HepG2 (cell line): ENCODE data around the gene GRIN2D. TPM values are rescaled to one million over a fixed set of nuclear protein-coding genes. Genes with fewer than 3 reads are reported as not detected.

ENCODE experiments used
- ATAC-seq: fragments of 200-7000 bp; cut with Tn5 transposase; 3 replicates; pipeline ENCODE4 v1.9.1; 2020; ENCODE audit warnings: mild to moderate bottlenecking, moderate library complexity
- BruUV-seq: library from RNA; stranded (reverse); fragments of 400-500 nt; replicated peaks from 2 replicates; lab custom pipeline; 2021; lab: Mats Ljungman, UMichigan
- CTCF ChIA-PET: fragments of 300-600 bp; formaldehyde crosslinking; extraction: SDS; loops from one replicate; lab custom pipeline; 2021; ENCODE audit warnings: low total read pairs, inconsistent platforms, low intra/inter-chr PET ratio; lab: Yijun Ruan, JAX
- POLR2A ChIA-PET: fragments of 350-600 bp; sonication (Branson Sonifier 250); formaldehyde crosslinking; loops from one replicate; lab custom pipeline; 2020; ENCODE audit warnings: antibody characterized with exemption, inconsistent platforms; lab: Yijun Ruan, JAX
- DNase-seq: peaks from one replicate; pipeline ENCODE4 v3.0.0-alpha.2; 2015; ENCODE audit warnings: low spot score
- FAIRE-seq: peaks from 3 replicates; lab custom pipeline; 2011; peaks lifted over from hg19 to GRCh38; lab: Jason Lieb, UNC
- H2AFZ ChIP-seq: one replicate; pipeline ENCODE4 v1.6.1; 2011; ENCODE audit warnings: low read length, inconsistent platforms
- H3K27ac ChIP-seq: fragments of 300-600 bp; 3 replicates; pipeline ENCODE4 v1.8.0; 2011; ENCODE audit warnings: mixed run types, mild to moderate bottlenecking, mixed read lengths, low read length, inconsistent platforms; ENCODE audit not compliant: insufficient read depth; ENCODE audit errors: extremely low read length
- H3K27me3 ChIP-seq, 2 experiments: fragments of 200-600 bp in 1 of 2; 2 replicates in 1 of 2; 3 replicates in 1 of 2; pipeline versions ENCODE4 v1.6.0 to v1.8.0; 2011; ENCODE audit warnings: low read length in 2 of 2, mild to moderate bottlenecking in 2 of 2, moderate library complexity in 2 of 2, inconsistent platforms in 1 of 2; ENCODE audit not compliant: insufficient read depth in 2 of 2, control insufficient read depth in 1 of 2
- H3K36me3 ChIP-seq, 2 experiments: fragments of 200-600 bp in 1 of 2; replicated peaks in 1 of 2; 2 replicates in 1 of 2; 3 replicates in 1 of 2; pipeline versions ENCODE4 v1.5.1 to v1.8.0; 2011; ENCODE audit warnings: low read length in 2 of 2, inconsistent platforms in 1 of 2; ENCODE audit not compliant: insufficient read depth in 2 of 2, control insufficient read depth in 1 of 2
- H3K4me1 ChIP-seq: 2 replicates; pipeline ENCODE4 v1.5.1; 2012; ENCODE audit warnings: low read length, inconsistent platforms; ENCODE audit not compliant: insufficient read depth
- H3K4me2 ChIP-seq: 2 replicates; pipeline ENCODE4 v1.6.0; 2011; ENCODE audit warnings: low read depth, low read length, inconsistent platforms
- H3K4me3 ChIP-seq, 3 experiments: fragments of 200-600 bp in 1 of 3; sonication (generic), shearing (Covaris generic) in 1 of 3; replicated peaks in 1 of 3; 2 replicates each; pipeline ENCODE4 v1.5.1; 2011 to 2016; ENCODE audit warnings: low read length in 3 of 3, inconsistent platforms in 2 of 3, low read depth in 2 of 3, mild to moderate bottlenecking in 2 of 3, control low read depth in 1 of 3, mixed read lengths in 1 of 3; ENCODE audit not compliant: insufficient read depth in 1 of 3
- H3K79me2 ChIP-seq: one replicate; pipeline ENCODE4 v1.6.1; 2011; ENCODE audit warnings: low read length, inconsistent platforms; ENCODE audit not compliant: insufficient read depth
- H3K9ac ChIP-seq: 2 replicates; pipeline ENCODE4 v1.6.0; 2011; ENCODE audit warnings: mild to moderate bottlenecking, low read depth, low read length, inconsistent platforms; ENCODE audit not compliant: insufficient read depth
- H3K9me3 ChIP-seq: 2 replicates; pipeline ENCODE4 v1.5.1; 2012; ENCODE audit warnings: mild to moderate bottlenecking, low read length
- H4K20me1 ChIP-seq: 2 replicates; pipeline ENCODE4 v1.6.0; 2011; ENCODE audit warnings: inconsistent platforms, mild to moderate bottlenecking, low read length, moderate library complexity; ENCODE audit not compliant: insufficient read depth
- ARNTL ChIP-seq: sonication (generic); formaldehyde crosslinking; IDR thresholded peaks from 2 replicates; pipeline ENCODE4 v1.4.0; 2020; ENCODE audit warnings: mild to moderate bottlenecking, missing genetic modification reagents
- RXRB ChIP-seq: IDR thresholded peaks from 2 replicates; pipeline ENCODE4 v1.6.1; 2016; ENCODE audit warnings: borderline replicate concordance, missing genetic modification reagents, missing compliant biosample characterization
- SAP130 ChIP-seq: IDR thresholded peaks from 2 replicates; pipeline ENCODE4 v1.6.1; 2016; ENCODE audit warnings: low read depth
- SUZ12 ChIP-seq: fragments of 150-350 bp; IDR thresholded peaks from 2 replicates; pipeline ENCODE4 v1.6.1; 2014; ENCODE audit warnings: low read depth, low read length
- ZNF564 ChIP-seq: sonication (generic); formaldehyde crosslinking; IDR thresholded peaks from 2 replicates; pipeline ENCODE4 v1.8.1; 2023; ENCODE audit warnings: mild to moderate bottlenecking, missing genetic modification reagents
- ZNF567 ChIP-seq: sonication (generic); formaldehyde crosslinking; IDR thresholded peaks from 2 replicates; pipeline ENCODE4 v1.8.1; 2023; ENCODE audit warnings: mild to moderate bottlenecking, missing genetic modification reagents, borderline replicate concordance
- ZZZ3 ChIP-seq: sonication (generic); formaldehyde crosslinking; IDR thresholded peaks from 2 replicates; pipeline ENCODE4 v1.4.0; 2020; ENCODE audit warnings: missing genetic modification reagents, mild to moderate bottlenecking, borderline replicate concordance
- WGBS: methylation state at CpG from one replicate; pipeline ENCODE4 v1.1.6; 2017; ENCODE audit warnings: low lambda C conversion rate; 5-methylcytosine and 5-hydroxymethylcytosine counted together
- in situ Hi-C: cut with HindIII; loops from 2 replicates; pipeline ENCODE4 v1.10.0; 2017; ENCODE audit warnings: low pct_unique_long_range_greater_than_20kb; ENCODE audit not compliant: extremely low pct_ligation_motif_present
- intact Hi-C: fragments of 100-400 bp; cut with micrococcal nuclease; formaldehyde crosslinking; loops from one replicate; pipeline ENCODE4 v1.10.0; 2022; ENCODE audit not compliant: unreplicated experiment
- polyA plus RNA-seq, 8 experiments: library from polyadenylated mRNA; depleted of rRNA in 3 of 8; stranded (reverse) in 7 of 8; unstranded in 1 of 8; fragments of >200 nt; fragmentation: Illumina TruSeq in 4 of 8; extraction: Trizol in 4 of 8; gene quantifications; 2 replicates each; pipeline versions ENCODE4 v1.2.1 to v1.2.3, GENCODE V29; 2011 to 2016; ENCODE audit warnings: low read depth in 4 of 8, missing spikeins in 1 of 8, mixed read lengths in 1 of 8; ENCODE audit not compliant: insufficient read depth in 1 of 8
- total RNA-seq, 5 experiments: library from RNA; depleted of rRNA; stranded (reverse); fragments of >200 nt; fragmentation: Illumina TruSeq; extraction: Trizol; gene quantifications; 2 replicates each; pipeline ENCODE4 v1.2.3, GENCODE V29; 2016; ENCODE audit warnings: low read depth in 1 of 5
- TF ChIP-seq, protein P1 (sequence below): IDR thresholded peaks from 2 replicates; pipeline ENCODE4 v1.6.1; 2012; ENCODE audit warnings: inconsistent platforms
- TF ChIP-seq, protein P2 (sequence below): sonication (generic); formaldehyde crosslinking; IDR thresholded peaks from 2 replicates; pipeline ENCODE4 v1.4.0; 2020; ENCODE audit warnings: missing genetic modification reagents
- TF ChIP-seq, protein P3 (sequence below): sonication (generic); formaldehyde crosslinking; IDR thresholded peaks from 2 replicates; pipeline ENCODE4 v1.4.0; 2020; ENCODE audit warnings: mild to moderate bottlenecking, low read depth, missing genetic modification reagents
- TF ChIP-seq, protein P4 (sequence below): IDR thresholded peaks from 2 replicates; pipeline ENCODE4 v1.6.1; 2016; ENCODE audit warnings: missing compliant biosample characterization, missing genetic modification reagents, borderline replicate concordance
- TF ChIP-seq, protein P5 (sequence below): sonication (generic); formaldehyde crosslinking; IDR thresholded peaks from 2 replicates; pipeline ENCODE4 v1.5.1; 2020; ENCODE audit warnings: mild to moderate bottlenecking, missing genetic modification reagents, borderline replicate concordance

The GRIN2D gene
- total and polyA plus RNA-seq, 2 of the 13 experiments (the other 11 are each of a cell fraction or from before 2014, with no cell fraction given) = 0.02 to 0.13 TPM

DNA sequence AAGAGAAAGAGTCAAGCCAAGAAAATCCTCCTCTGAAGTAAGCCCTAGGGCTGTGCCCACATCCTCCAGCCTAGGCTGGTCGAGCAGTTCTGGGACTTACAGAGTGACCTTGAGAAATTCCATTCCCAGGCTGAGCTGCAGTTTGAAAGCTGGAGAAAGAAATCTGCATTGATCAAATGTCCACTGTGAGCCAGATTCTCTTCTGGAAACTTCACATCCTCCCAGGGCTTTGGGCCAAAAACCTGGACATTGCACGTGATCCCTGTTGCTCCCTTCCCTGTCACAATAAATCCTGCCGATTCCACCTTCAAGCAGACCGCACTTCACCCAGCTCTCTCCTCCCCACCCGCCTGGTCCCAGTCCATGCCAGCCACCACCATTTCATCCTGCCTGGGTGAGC is 45.4 kb upstream of the GRIN2D start:
- ATAC-seq = peak; percentile 55
- intact Hi-C loops (loop anchor here (2.0 kb wide), 1 partner anchor 27 kb away; a partner anchor contains a TSS), in situ Hi-C loops (no loop called here)
- Histone ChIP-seq H2AFZ (no peak overlapping the region), H3K27me3 (no peaks in the 10 kb centered on the region), H3K27ac (peak overlapping the region; percentile 58), H3K4me1 (peaks cover 39% of the 10 kb centered on the region), H3K4me3 (no peak overlapping the region), H4K20me1 (no peaks in the 10 kb centered on the region), H3K36me3 (0 out of 5 replicates have a peak, but pooled peaks cover 0 to 3% of the 10 kb centered on the region in 2 experiments), H3K4me2 (peak overlapping the region; percentile 13), H3K9me3 (no peaks in the 10 kb centered on the region), H3K9ac (no peak overlapping the region), H3K79me2 (no peaks in the 10 kb centered on the region)
- 40% methylated on average over 5 of the region's 5 CpGs for WGBS
- peak; percentile 79 for DNase-seq
- peak; percentile 68 for FAIRE-seq
- POLR2A ChIA-PET = interaction anchor here (0.8 to 1.4 kb wide), 2 partner anchors 10 to 15 kb away, joined by 4 to 18 read pairs; partner anchors contain the start of genes SYNGR4 and TMEM143
- CTCF ChIA-PET = no interaction called here
- no TSS peak for BruUV-seq
- TF ChIP-seq ARNTL (CRISPR knock-in tag) = 0 out of 2 replicates have a peak, but pooled peaks have one; percentile 40
- TF ChIP-seq, protein P1, sequence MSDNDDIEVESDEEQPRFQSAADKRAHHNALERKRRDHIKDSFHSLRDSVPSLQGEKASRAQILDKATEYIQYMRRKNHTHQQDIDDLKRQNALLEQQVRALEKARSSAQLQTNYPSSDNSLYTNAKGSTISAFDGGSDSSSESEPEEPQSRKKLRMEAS = peak; percentile 32; the same call in 1 of the 2 replicates
- TF ChIP-seq, protein P2, sequence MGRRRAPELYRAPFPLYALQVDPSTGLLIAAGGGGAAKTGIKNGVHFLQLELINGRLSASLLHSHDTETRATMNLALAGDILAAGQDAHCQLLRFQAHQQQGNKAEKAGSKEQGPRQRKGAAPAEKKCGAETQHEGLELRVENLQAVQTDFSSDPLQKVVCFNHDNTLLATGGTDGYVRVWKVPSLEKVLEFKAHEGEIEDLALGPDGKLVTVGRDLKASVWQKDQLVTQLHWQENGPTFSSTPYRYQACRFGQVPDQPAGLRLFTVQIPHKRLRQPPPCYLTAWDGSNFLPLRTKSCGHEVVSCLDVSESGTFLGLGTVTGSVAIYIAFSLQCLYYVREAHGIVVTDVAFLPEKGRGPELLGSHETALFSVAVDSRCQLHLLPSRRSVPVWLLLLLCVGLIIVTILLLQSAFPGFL (CRISPR knock-in tag) = no peak
- TF ChIP-seq, protein P3, sequence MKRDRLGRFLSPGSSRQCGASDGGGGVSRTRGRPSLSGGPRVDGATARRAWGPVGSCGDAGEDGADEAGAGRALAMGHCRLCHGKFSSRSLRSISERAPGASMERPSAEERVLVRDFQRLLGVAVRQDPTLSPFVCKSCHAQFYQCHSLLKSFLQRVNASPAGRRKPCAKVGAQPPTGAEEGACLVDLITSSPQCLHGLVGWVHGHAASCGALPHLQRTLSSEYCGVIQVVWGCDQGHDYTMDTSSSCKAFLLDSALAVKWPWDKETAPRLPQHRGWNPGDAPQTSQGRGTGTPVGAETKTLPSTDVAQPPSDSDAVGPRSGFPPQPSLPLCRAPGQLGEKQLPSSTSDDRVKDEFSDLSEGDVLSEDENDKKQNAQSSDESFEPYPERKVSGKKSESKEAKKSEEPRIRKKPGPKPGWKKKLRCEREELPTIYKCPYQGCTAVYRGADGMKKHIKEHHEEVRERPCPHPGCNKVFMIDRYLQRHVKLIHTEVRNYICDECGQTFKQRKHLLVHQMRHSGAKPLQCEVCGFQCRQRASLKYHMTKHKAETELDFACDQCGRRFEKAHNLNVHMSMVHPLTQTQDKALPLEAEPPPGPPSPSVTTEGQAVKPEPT (CRISPR knock-in tag) = no peak
- TF ChIP-seq, protein P4, sequence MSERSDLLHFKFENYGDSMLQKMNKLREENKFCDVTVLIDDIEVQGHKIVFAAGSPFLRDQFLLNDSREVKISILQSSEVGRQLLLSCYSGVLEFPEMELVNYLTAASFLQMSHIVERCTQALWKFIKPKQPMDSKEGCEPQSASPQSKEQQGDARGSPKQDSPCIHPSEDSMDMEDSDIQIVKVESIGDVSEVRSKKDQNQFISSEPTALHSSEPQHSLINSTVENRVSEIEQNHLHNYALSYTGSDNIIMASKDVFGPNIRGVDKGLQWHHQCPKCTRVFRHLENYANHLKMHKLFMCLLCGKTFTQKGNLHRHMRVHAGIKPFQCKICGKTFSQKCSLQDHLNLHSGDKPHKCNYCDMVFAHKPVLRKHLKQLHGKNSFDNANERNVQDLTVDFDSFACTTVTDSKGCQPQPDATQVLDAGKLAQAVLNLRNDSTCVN = 0 out of 2 replicates have a peak, but pooled peaks have one; percentile 26
- no peak for TF ChIP-seq ZZZ3 (CRISPR knock-in tag)
- TF ChIP-seq ZNF567 (CRISPR knock-in tag) = no peak
- TF ChIP-seq, protein P5, sequence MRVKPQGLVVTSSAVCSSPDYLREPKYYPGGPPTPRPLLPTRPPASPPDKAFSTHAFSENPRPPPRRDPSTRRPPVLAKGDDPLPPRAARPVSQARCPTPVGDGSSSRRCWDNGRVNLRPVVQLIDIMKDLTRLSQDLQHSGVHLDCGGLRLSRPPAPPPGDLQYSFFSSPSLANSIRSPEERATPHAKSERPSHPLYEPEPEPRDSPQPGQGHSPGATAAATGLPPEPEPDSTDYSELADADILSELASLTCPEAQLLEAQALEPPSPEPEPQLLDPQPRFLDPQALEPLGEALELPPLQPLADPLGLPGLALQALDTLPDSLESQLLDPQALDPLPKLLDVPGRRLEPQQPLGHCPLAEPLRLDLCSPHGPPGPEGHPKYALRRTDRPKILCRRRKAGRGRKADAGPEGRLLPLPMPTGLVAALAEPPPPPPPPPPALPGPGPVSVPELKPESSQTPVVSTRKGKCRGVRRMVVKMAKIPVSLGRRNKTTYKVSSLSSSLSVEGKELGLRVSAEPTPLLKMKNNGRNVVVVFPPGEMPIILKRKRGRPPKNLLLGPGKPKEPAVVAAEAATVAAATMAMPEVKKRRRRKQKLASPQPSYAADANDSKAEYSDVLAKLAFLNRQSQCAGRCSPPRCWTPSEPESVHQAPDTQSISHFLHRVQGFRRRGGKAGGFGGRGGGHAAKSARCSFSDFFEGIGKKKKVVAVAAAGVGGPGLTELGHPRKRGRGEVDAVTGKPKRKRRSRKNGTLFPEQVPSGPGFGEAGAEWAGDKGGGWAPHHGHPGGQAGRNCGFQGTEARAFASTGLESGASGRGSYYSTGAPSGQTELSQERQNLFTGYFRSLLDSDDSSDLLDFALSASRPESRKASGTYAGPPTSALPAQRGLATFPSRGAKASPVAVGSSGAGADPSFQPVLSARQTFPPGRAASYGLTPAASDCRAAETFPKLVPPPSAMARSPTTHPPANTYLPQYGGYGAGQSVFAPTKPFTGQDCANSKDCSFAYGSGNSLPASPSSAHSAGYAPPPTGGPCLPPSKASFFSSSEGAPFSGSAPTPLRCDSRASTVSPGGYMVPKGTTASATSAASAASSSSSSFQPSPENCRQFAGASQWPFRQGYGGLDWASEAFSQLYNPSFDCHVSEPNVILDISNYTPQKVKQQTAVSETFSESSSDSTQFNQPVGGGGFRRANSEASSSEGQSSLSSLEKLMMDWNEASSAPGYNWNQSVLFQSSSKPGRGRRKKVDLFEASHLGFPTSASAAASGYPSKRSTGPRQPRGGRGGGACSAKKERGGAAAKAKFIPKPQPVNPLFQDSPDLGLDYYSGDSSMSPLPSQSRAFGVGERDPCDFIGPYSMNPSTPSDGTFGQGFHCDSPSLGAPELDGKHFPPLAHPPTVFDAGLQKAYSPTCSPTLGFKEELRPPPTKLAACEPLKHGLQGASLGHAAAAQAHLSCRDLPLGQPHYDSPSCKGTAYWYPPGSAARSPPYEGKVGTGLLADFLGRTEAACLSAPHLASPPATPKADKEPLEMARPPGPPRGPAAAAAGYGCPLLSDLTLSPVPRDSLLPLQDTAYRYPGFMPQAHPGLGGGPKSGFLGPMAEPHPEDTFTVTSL (CRISPR knock-in tag) = no peak
- TF ChIP-seq RXRB = 0 out of 2 replicates have a peak, but pooled peaks have one; percentile 14
- TF ChIP-seq ZNF564 (CRISPR knock-in tag) = no peak
- no peak for TF ChIP-seq SUZ12
- 0 out of 2 replicates have a peak, but pooled peaks have one; percentile 21 for TF ChIP-seq SAP130 (CRISPR knock-in tag)
